22Rv1 (cell line): Measurements from ENCODE around the gene C5orf34.
A peak's percentile ranks its signal among the peaks of the same experiment; 100 is the strongest.
"Not testable (repeated sequence)": the region's sequence is repeated elsewhere in the genome, so short reads cannot be mapped to it uniquely, and the experiment has no call there.

ENCODE experiments used
- H3K27ac ChIP-seq: fragments of 450-650 bp; 2 replicates; pipeline ENCODE4 v1.5.1; 2017
- ZFX ChIP-seq: fragments of 450-650 bp; IDR thresholded peaks from 2 replicates; pipeline ENCODE4 v1.6.1; 2017; ENCODE audit warnings: antibody characterized with exemption, borderline replicate concordance
- TF ChIP-seq, protein P1 (sequence below): fragments of 450-650 bp; IDR thresholded peaks from 2 replicates; pipeline ENCODE4 v1.5.1; 2017; ENCODE audit warnings: mild to moderate bottlenecking

The C5orf34 gene

DNA sequence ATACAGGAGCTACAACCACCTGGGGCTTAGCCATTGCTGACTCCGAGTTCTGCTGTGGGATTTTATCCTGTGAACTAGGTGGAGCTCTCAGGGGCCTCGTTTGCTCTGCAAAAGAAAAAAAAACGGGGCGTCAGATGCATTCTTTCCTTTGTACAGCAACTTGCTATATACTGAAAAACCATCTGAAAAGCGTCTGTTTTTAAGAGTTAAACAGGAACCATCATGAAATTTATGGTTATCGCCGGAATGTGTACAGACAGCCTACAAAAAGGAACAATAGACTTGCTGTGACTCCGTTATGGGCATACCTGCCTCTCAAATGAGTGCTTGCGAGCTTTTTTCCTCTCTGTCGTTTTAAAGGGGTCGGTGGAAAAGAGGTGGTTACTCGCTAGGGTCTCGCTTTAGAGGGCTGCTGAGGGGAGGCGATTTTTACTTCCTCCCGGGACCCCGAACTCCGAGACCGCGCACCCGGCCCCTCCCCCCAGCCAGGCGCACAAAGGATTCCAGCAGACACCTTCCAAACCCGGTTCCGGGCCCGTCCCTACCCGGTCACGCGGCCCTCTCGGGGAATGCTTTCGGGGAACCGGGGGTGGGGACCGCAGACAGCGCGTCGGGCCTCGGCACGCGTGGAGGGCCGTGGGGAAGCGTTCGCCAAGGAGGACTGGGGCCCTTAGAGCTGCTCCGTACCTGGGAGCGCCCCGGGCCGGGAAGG, 41.1 kb upstream of the C5orf34 start:
- TF ChIP-seq, protein P1, sequence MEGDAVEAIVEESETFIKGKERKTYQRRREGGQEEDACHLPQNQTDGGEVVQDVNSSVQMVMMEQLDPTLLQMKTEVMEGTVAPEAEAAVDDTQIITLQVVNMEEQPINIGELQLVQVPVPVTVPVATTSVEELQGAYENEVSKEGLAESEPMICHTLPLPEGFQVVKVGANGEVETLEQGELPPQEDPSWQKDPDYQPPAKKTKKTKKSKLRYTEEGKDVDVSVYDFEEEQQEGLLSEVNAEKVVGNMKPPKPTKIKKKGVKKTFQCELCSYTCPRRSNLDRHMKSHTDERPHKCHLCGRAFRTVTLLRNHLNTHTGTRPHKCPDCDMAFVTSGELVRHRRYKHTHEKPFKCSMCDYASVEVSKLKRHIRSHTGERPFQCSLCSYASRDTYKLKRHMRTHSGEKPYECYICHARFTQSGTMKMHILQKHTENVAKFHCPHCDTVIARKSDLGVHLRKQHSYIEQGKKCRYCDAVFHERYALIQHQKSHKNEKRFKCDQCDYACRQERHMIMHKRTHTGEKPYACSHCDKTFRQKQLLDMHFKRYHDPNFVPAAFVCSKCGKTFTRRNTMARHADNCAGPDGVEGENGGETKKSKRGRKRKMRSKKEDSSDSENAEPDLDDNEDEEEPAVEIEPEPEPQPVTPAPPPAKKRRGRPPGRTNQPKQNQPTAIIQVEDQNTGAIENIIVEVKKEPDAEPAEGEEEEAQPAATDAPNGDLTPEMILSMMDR = no peak
- TF ChIP-seq ZFX = no peak
- H3K27ac ChIP-seq = peak overlapping the region; percentile 85

DNA sequence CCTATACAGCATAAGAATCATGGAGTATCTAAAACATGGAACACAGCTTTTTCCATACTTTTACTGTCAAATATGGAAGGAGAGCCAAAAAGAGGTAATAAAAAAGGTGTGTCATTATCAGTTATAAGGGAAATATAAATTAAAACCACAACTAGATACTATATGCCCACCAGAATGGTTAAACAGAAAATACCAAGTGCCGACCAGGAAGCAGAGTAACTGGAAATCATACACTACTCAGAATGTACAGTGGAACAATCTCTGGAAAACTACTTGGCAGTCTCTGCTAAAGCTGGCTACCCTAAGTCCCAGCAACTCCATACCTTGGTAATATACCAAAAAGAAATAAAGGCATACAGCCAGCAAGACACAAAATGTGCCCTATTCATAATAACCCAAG, 39.5 kb upstream of the C5orf34 start:
- TF ChIP-seq, protein P1 = no peak
- no peak for TF ChIP-seq ZFX
- H3K27ac ChIP-seq = no peak overlapping the region

DNA sequence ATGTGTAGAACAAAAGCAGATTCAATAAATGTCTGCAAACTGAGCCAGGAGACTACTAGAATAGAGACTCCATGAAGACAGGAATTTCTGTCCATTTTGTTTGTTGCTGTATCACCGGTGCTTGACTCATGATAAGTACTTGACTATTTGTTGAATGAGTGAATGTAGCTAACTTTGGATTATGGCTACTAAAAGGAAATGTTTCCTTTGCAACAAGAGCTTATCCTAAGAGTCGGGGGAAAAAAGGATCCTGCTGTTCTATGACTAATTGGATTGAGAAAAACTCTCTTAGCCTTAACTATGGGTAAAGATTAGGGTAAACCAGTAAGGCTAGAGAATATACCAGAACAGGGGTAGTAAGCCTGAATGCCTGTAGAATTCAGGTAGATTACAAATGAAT, 38.4 kb upstream of the C5orf34 start:
- no peak overlapping the region for H3K27ac ChIP-seq
- no peak for TF ChIP-seq ZFX
- TF ChIP-seq, protein P1 = no peak

DNA sequence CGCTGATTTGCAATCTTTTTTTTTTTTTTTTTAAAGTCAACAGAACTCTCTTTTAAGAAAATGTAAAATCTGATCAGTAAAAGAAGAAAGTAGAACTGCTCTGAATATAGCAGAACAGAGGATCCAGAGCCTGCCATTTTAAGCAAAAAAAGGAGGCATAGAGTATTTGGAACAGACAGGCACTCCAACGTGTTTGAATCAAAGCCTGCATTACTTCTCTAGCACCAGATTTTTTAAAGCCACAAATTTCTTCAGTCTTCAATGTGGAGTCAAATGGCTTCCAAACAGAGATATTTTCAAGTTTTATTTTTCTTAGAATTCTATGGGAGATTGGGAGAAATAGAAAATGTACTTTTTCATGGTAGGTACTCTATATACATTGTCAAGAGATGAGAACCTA, 36.8 kb upstream of the C5orf34 start:
- no peak overlapping the region for H3K27ac ChIP-seq
- TF ChIP-seq ZFX = no peak
- TF ChIP-seq, protein P1 = no peak

DNA sequence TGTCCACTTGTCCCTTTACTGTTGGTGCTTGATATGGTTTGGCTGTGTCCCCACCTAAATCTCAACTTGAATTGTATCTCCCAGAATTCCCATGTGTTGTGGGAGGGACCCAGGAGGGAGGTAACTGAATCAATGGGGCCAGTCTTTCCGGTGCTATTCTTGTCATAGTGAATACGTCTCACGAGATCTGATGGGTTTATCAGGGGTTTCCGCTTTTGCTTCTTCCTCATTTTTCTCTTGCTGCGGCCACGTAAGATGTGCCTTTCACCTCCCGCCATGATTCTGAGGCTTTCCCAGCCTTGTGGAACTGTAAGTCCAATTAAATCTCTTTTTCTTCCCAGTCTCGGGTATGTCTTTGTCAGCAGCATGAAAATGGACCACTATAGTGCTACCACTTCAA, 34.3 kb upstream of the C5orf34 start:
- not testable (repeated sequence) for H3K27ac ChIP-seq

DNA sequence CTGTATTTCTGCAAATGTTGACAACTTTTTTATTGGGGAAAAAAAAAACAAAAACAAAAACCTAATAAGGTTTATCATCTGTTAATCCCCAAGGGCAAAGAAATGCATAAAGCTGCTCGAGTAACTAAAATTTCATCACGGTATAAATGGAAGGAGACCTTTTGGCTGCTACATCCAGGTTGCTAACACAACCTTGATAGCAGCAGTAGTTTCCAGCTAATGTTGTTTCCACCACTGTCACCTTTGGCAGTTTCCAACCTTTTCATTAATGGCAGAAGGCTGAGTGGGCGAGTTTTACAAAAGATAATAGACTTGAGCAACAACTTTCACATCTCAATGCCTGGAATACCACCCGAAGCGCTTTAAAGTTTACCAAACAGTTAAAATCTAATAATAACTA, 33.4 kb upstream of the C5orf34 start:
- no peak for TF ChIP-seq ZFX
- TF ChIP-seq, protein P1 = no peak

DNA sequence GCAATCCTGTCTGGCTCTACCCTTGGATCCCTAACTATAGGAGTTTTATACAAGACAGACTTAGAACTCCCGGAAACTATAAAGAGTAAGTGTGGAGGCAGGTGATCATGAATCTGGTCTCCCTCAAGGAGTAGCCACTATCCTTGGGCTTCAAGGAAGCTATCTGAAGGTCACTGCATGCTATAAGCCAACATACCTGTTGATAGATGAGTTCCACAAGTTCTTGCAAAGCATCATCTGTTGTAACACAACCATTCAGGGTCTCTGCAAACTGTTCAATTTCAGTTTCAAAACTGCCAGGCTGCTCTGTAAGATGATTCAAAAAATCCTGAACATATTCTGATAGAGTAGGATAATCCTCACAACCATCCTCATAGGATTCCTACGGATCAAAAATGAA, 32.6 kb upstream of the C5orf34 start:
- no peak for TF ChIP-seq ZFX
- TF ChIP-seq, protein P1 = no peak
- no peak overlapping the region for H3K27ac ChIP-seq

More for the DNA sequence above, 33.4 kb upstream of the C5orf34 start:
- no peak overlapping the region for H3K27ac ChIP-seq

DNA sequence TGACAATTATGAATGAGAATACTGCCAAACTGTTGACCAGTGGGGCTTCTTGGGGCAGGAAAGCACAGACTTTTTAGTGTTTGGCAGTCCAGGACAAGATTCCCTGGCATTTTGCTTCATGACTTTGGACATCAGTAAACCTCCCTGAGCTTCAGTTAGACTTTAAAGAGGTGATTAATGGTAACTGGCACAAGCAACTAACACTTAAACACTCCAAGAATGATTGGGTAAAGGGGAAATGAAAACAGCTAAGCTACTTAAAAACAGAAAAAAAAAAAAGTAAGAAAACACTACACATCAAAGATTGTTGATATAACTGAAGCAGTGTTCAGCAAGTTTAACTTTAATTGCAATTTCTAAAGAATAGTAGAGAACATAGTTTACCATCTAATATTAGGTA, 28.5 kb upstream of the C5orf34 start:
- TF ChIP-seq, protein P1 = no peak
- TF ChIP-seq ZFX = no peak
- no peak overlapping the region for H3K27ac ChIP-seq
